ENCODE results near the gene TMEM215. TPM values are rescaled to one million over a fixed set of nuclear protein-coding genes. Genes with fewer than 3 reads are reported as not detected.

Gene TMEM215
- total and polyA plus RNA-seq, 2 experiments from 2014 or later = 0.79 to 1.2 TPM

GRCh38 chr9:32755730-32756129, 27.6 kb upstream of the TMEM215 start:
- Mint-ChIP-seq H3K4me1 (no peaks in the 10 kb centered on the region), H3K27me3 (ENCODE audit: insufficient read depth, low read depth, poor library complexity) (no peaks in the 10 kb centered on the region), H3K4me3 (no peak overlapping the region), H3K27ac (no peak overlapping the region), H3K36me3 (ENCODE audit: low read depth) (no peaks in the 10 kb centered on the region), H3K9me3 (no peaks in the 10 kb centered on the region)
- DNase-seq (ENCODE audit: low spot score) (no peak), ATAC-seq (no peak)
- H3K4me1 ChIP-seq (ENCODE audit: insufficient read depth) = no peaks in the 10 kb centered on the region
- H3F3A ChIP-seq (replicated peaks; ENCODE audit: low read depth) = no peaks in the 10 kb centered on the region
- H3K27ac ChIP-seq (ENCODE audit: low read depth) = no peak overlapping the region
- no peak for TF ChIP-seq NANOG (IDR thresholded peaks at IDR 0.05; ENCODE audit: borderline replicate concordance)
- TF ChIP-seq CTCF (conservative IDR thresholded peaks at IDR 0.05; ENCODE audit: low read depth in 2 of 2) = no peak
- no peak for TF ChIP-seq POLR2AphosphoS5 (IDR thresholded peaks at IDR 0.05; ENCODE audit: low read depth)
- no peak for TF ChIP-seq ZNF462 (CRISPR knock-in tag; IDR thresholded peaks at IDR 0.05)
- TF ChIP-seq, protein P1, sequence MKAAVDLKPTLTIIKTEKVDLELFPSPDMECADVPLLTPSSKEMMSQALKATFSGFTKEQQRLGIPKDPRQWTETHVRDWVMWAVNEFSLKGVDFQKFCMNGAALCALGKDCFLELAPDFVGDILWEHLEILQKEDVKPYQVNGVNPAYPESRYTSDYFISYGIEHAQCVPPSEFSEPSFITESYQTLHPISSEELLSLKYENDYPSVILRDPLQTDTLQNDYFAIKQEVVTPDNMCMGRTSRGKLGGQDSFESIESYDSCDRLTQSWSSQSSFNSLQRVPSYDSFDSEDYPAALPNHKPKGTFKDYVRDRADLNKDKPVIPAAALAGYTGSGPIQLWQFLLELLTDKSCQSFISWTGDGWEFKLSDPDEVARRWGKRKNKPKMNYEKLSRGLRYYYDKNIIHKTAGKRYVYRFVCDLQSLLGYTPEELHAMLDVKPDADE (IDR thresholded peaks at IDR 0.05) = no peak
- no peak for TF ChIP-seq STAT1 (IDR thresholded peaks at IDR 0.05; ENCODE audit: unreplicated experiment)
- TF ChIP-seq ZNF114 (CRISPR knock-in tag; IDR thresholded peaks at IDR 0.05) = no peak
- TF ChIP-seq REST (IDR thresholded peaks at IDR 0.05; ENCODE audit: unreplicated experiment) = no peak
- TF ChIP-seq CREB1 (CRISPR knock-in tag; IDR thresholded peaks at IDR 0.05; ENCODE audit: low read depth) = no peak
- TF ChIP-seq ZNF331 (CRISPR knock-in tag; IDR thresholded peaks at IDR 0.05; ENCODE audit: low read depth) = no peak
- no peak for TF ChIP-seq EZH2phosphoT487 (IDR thresholded peaks at IDR 0.05; ENCODE audit: unreplicated experiment)
- no peak for TF ChIP-seq EZH2 (IDR thresholded peaks at IDR 0.05; ENCODE audit: low read depth, unreplicated experiment)
- no peak for TF ChIP-seq JUNB (IDR thresholded peaks at IDR 0.05; ENCODE audit: unreplicated experiment)
- H3K36me3 ChIP-seq (ENCODE audit: insufficient read depth) = no peaks in the 10 kb centered on the region
- no peak overlapping the region for H3K4me2 ChIP-seq
- peaks cover 13% of the 10 kb centered on the region; the same call in 1 of the 2 replicates for H3K9me2 ChIP-seq (ENCODE audit: insufficient read depth)
- H2AFZ ChIP-seq = no peak overlapping the region
- H4K20me1 ChIP-seq (replicated peaks; ENCODE audit: insufficient read depth) = no peaks in the 10 kb centered on the region
- no peak overlapping the region for H3K4me3 ChIP-seq
- no peaks in the 10 kb centered on the region for H3K27me3 ChIP-seq (ENCODE audit: insufficient read depth)
- H3K79me2 ChIP-seq (replicated peaks; ENCODE audit: insufficient read depth) = no peaks in the 10 kb centered on the region

All from GM23338 (cell line).